CD14-positive monocyte (primary cell): ENCODE results near the gene DGKH. TPM values are rescaled to one million over a fixed set of nuclear protein-coding genes. Genes with fewer than 3 reads are reported as not detected.

Source experiments
- DNase-seq, 3 donors: peaks; one replicate each; pipeline ENCODE4 v3.0.0-alpha.2; 2011 to 2022
- H2AFZ ChIP-seq: 2 replicates; pipeline ENCODE4 v1.6.0; 2012; ENCODE audit warnings: mild to moderate bottlenecking, low read depth, low read length, inconsistent platforms; ENCODE audit not compliant: insufficient read depth, poor library complexity, severe bottlenecking
- H3K27ac ChIP-seq, 2 donors: 1 replicate in 1 of 2; 2 replicates in 1 of 2; pipeline ENCODE4 v1.5.1; 2012 to 2013; ENCODE audit warnings: low read length in 2 of 2, control low read depth in 1 of 2, inconsistent platforms in 1 of 2, low read depth in 1 of 2, mild to moderate bottlenecking in 1 of 2
- H3K27me3 ChIP-seq, 2 donors: one replicate each; pipeline versions ENCODE4 v1.6.0 to v1.6.1; 2011 to 2013; ENCODE audit warnings: low read length in 2 of 2; ENCODE audit not compliant: control insufficient read depth in 2 of 2, insufficient read depth in 2 of 2
- H3K36me3 ChIP-seq, 2 donors: replicated peaks in 1 of 2; 1 replicate in 1 of 2; 2 replicates in 1 of 2; pipeline versions ENCODE4 v1.5.1 to v1.6.1; 2012 to 2013; ENCODE audit warnings: low read length in 2 of 2, control low read depth in 1 of 2, inconsistent platforms in 1 of 2, mild to moderate bottlenecking in 1 of 2; ENCODE audit not compliant: insufficient read depth in 2 of 2, control insufficient read depth in 1 of 2
- H3K4me1 ChIP-seq, 2 donors: 1 replicate in 1 of 2; 2 replicates in 1 of 2; pipeline versions ENCODE4 v1.5.1 to v1.6.1; 2012 to 2013; ENCODE audit warnings: low read length in 2 of 2, control low read depth in 1 of 2, inconsistent platforms in 1 of 2, mild to moderate bottlenecking in 1 of 2, moderate library complexity in 1 of 2; ENCODE audit not compliant: insufficient read depth in 2 of 2, control insufficient read depth in 1 of 2
- H3K4me2 ChIP-seq: replicated peaks from 2 replicates; pipeline ENCODE3; 2012; ENCODE audit warnings: low read length, moderate library complexity, mild to moderate bottlenecking; ENCODE audit not compliant: poor library complexity, severe bottlenecking; ENCODE audit errors: extremely low read depth
- H3K4me3 ChIP-seq, 3 experiments: fragments of 200-600 bp in 1 of 3; sonication (generic) in 1 of 3; replicated peaks in 1 of 3; 1 replicate in 2 of 3; 2 replicates in 1 of 3; pipeline ENCODE4 v1.5.1; 2011 to 2013; ENCODE audit warnings: low read length in 3 of 3, mild to moderate bottlenecking in 3 of 3, control low read depth in 2 of 3, low read depth in 2 of 3, inconsistent platforms in 1 of 3, moderate library complexity in 1 of 3
- H3K79me2 ChIP-seq: 2 replicates; pipeline ENCODE4 v1.6.0; 2012; ENCODE audit warnings: mild to moderate bottlenecking, control low read depth, inconsistent platforms, low read length, moderate library complexity; ENCODE audit not compliant: insufficient read depth
- H3K9ac ChIP-seq: 2 replicates; pipeline ENCODE4 v1.6.0; 2017; ENCODE audit warnings: low read length, mild to moderate bottlenecking; ENCODE audit not compliant: insufficient read depth, poor library complexity, severe bottlenecking
- H3K9me3 ChIP-seq, 2 donors: replicated peaks in 1 of 2; 1 replicate in 1 of 2; 2 replicates in 1 of 2; pipeline versions ENCODE4 v1.5.1 to v1.6.1; 2012 to 2013; ENCODE audit warnings: low read length in 2 of 2, control low read depth in 1 of 2; ENCODE audit not compliant: control insufficient read depth in 1 of 2, insufficient read depth in 1 of 2
- H4K20me1 ChIP-seq: 2 replicates; pipeline ENCODE4 v1.6.0; 2012; ENCODE audit warnings: mild to moderate bottlenecking, low read length, control low read depth, moderate library complexity; ENCODE audit not compliant: insufficient read depth
- H3K27ac Mint-ChIP-seq, 7 donors: one replicate each; pipeline ENCODE4 v1.8.0; 2020; ENCODE audit warnings: mild to moderate bottlenecking in 7 of 7, mixed read lengths in 7 of 7, moderate library complexity in 6 of 7, inconsistent platforms in 2 of 7
- H3K27me3 Mint-ChIP-seq, 3 donors: one replicate each; pipeline ENCODE4 v1.8.0; 2021 to 2022; ENCODE audit warnings: low read depth in 3 of 3, mild to moderate bottlenecking in 3 of 3, mixed read lengths in 3 of 3, moderate library complexity in 3 of 3, inconsistent platforms in 1 of 3
- H3K36me3 Mint-ChIP-seq, 2 donors: one replicate each; pipeline ENCODE4 v1.8.0; 2020; ENCODE audit warnings: mixed read lengths in 2 of 2, inconsistent platforms in 1 of 2, mild to moderate bottlenecking in 1 of 2
- H3K4me1 Mint-ChIP-seq: one replicate; pipeline ENCODE4 v1.8.0; 2020; ENCODE audit warnings: mild to moderate bottlenecking, mixed read lengths
- H3K4me3 Mint-ChIP-seq, 2 donors: one replicate each; pipeline ENCODE4 v1.8.0; 2020; ENCODE audit warnings: mild to moderate bottlenecking in 2 of 2, mixed read lengths in 2 of 2, moderate library complexity in 1 of 2
- H3K9me3 Mint-ChIP-seq, 7 donors: one replicate each; pipeline ENCODE4 v1.8.0; 2020 to 2022; ENCODE audit warnings: mixed read lengths in 7 of 7, mild to moderate bottlenecking in 6 of 7, moderate library complexity in 6 of 7, inconsistent platforms in 2 of 7
- WGBS: methylation state at CpG from one replicate; pipeline ENCODE4 v1.1.5; 2013; ENCODE audit warnings: missing lambda C conversion rate; ENCODE audit not compliant: insufficient coverage; 5-methylcytosine and 5-hydroxymethylcytosine counted together
- intact Hi-C, 2 donors: fragments of 100-400 bp; cut with micrococcal nuclease; formaldehyde crosslinking; loops; one replicate each; pipeline versions ENCODE4 v1.15.0 to v1.15.1; 2023
- polyA plus RNA-seq, 3 donors: library from polyadenylated mRNA; depleted of rRNA in 1 of 3; unstranded in 2 of 3; stranded (reverse) in 1 of 3; fragments of 300-500 nt in 2 of 3; fragments of >200 nt in 1 of 3; fragmentation: Illumina TruSeq in 2 of 3; gene quantifications; 1 replicate in 2 of 3; 2 replicates in 1 of 3; pipeline ENCODE4 v1.2.3, GENCODE V29; 2012 to 2021
- TF ChIP-seq, protein P1 (sequence below): fragments of 200-600 bp; IDR thresholded peaks from one replicate; pipeline ENCODE4 v1.8.0; 2022; ENCODE audit warnings: antibody characterized with exemption, mild to moderate bottlenecking

Gene DGKH
- polyA plus RNA-seq, 3 donors, result 0.10 to 0.79 (median 0.15) TPM

DNA sequence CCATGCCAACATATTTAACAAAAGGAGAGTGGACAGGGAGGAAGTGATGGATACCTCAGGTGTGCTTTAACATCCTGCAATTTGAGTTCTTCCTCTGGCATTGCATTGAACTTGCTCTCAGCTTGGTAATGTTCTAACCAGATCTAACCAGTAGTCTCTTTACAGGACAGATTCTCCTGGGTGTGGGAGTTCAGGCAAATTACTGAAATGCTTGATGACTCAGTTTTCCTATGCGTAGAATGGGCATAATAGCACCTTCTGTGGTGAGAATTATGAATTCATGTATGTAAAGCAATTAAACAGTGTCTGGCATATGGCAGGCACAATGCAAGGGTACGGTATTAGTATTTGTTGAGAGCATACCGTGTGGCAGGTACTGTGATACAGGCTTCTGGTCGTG, 227.1 kb downstream of the DGKH start:
- TF ChIP-seq, protein P1, sequence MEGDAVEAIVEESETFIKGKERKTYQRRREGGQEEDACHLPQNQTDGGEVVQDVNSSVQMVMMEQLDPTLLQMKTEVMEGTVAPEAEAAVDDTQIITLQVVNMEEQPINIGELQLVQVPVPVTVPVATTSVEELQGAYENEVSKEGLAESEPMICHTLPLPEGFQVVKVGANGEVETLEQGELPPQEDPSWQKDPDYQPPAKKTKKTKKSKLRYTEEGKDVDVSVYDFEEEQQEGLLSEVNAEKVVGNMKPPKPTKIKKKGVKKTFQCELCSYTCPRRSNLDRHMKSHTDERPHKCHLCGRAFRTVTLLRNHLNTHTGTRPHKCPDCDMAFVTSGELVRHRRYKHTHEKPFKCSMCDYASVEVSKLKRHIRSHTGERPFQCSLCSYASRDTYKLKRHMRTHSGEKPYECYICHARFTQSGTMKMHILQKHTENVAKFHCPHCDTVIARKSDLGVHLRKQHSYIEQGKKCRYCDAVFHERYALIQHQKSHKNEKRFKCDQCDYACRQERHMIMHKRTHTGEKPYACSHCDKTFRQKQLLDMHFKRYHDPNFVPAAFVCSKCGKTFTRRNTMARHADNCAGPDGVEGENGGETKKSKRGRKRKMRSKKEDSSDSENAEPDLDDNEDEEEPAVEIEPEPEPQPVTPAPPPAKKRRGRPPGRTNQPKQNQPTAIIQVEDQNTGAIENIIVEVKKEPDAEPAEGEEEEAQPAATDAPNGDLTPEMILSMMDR, result no peak
- Mint-ChIP-seq H3K27ac (peak overlapping the region in 4 of 7 donors; percentile 1 to 24 (median 15)), H3K9me3 (peaks cover 0 to 3% (median 0%) of the 10 kb centered on the region in 7 donors), H3K4me1 (peaks cover 39% of the 10 kb centered on the region), H3K36me3 (no peaks in the 10 kb centered on the region), H3K27me3 (peaks cover 0 to 1% (median 1%) of the 10 kb centered on the region in 3 donors), H3K4me3 (no peak overlapping the region)
- Histone ChIP-seq H3K4me1 (peaks cover 45 to 57% of the 10 kb centered on the region in 2 donors), H4K20me1 (peaks cover 25% of the 10 kb centered on the region), H3K4me3 (no peak overlapping the region), H3K4me2 (no peak overlapping the region), H3K79me2 (peaks cover 77% of the 10 kb centered on the region), H3K9me3 (no peaks in the 10 kb centered on the region), H3K27ac (peak overlapping the region in 1 of 2 donors; percentile 56), H3K27me3 (no peaks in the 10 kb centered on the region), H2AFZ (no peak overlapping the region), H3K9ac (no peak overlapping the region), H3K36me3 (no peaks in the 10 kb centered on the region)
- 100% methylated on average over 3 of the region's 4 CpGs for WGBS
- no peak for DNase-seq
- intact Hi-C loops, result no loop called here

DNA sequence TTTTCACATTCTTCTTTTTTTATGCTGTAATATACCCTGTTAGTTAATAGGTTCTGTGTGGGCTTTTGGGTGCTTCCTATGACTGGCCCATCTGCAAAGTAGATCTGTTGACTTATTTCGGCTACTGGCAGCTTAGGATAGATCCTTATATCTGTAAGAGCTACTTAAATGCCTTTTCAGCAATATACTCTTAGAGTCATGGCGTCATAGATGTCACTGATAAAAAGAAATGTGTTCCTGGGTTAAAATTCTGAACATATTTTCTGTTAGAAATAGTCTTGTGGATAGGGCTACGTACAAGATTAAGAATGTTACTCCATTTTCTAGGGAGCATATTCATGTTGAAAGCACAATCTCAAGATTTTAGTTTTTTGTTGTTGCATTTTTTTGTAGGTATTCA, 228.2 kb downstream of the DGKH start:
- H3K4me1 ChIP-seq, result peaks cover 37 to 50% of the 10 kb centered on the region in 2 donors
- H3K27ac ChIP-seq, result no peak overlapping the region
- H3K27me3 Mint-ChIP-seq, result peaks cover 0 to 1% (median 0%) of the 10 kb centered on the region in 3 donors
- no peaks in the 10 kb centered on the region for H3K9me3 Mint-ChIP-seq
- no peak overlapping the region for H3K9ac ChIP-seq
- H3K4me1 Mint-ChIP-seq, result peaks cover 34% of the 10 kb centered on the region
- H3K9me3 ChIP-seq, result no peaks in the 10 kb centered on the region
- H3K36me3 ChIP-seq, result no peaks in the 10 kb centered on the region
- H3K4me3 ChIP-seq, result no peak overlapping the region
- no peak overlapping the region for H3K27ac Mint-ChIP-seq
- H3K36me3 Mint-ChIP-seq, result no peaks in the 10 kb centered on the region
- no peak overlapping the region for H3K4me2 ChIP-seq
- peaks cover 34% of the 10 kb centered on the region for H4K20me1 ChIP-seq
- no peak overlapping the region for H2AFZ ChIP-seq
- no peak overlapping the region for H3K4me3 Mint-ChIP-seq
- no peak for DNase-seq
- peaks cover 85% of the 10 kb centered on the region for H3K79me2 ChIP-seq
- no peaks in the 10 kb centered on the region for H3K27me3 ChIP-seq
- intact Hi-C loops, result no loop called here
- TF ChIP-seq, protein P1, result no peak
- no CpG with 5 or more reads among the region's 3 CpGs for WGBS
